HPDE6-E6E7 (cell line): ENCODE results near the gene RPS21.

Experiments used
- DNase-seq: peaks from one replicate; pipeline ENCODE4 v3.0.0; 2011; ENCODE audit warnings: missing footprints; ENCODE audit errors: extremely low spot score

RPS21 gene

GRCh38 chr20:62378215-62378614 lies 8.7 kb upstream of the RPS21 start:
- peak; percentile 95 for DNase-seq

DNA sequence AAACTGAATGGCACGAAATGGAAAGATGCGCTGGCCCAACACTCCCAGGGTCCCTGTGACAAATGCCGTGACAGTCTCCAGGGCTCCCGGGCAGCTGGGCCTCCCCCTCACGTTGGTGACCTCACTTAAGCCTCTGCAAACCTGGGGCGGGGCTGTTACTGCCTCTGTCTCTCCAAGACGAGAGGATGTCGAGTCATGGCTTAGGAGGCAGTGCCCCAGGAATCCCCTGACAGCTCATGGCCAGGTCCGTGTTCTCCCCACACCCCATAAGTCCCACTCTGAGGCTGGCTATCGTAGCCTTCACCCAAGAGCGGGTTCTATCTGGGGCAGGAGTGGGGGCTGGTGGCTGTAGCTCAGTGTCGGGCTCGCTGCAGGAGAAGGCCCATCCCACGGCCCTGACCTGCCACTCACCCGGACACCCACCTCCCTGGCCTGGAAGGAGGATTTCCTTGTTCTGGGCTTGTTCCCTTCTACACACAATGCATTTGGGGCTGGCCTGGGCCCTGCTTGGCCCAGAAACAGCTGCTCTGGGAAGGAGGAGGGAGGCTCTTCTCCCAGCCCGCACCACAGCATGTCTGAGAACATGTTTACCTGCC lies 5.6 kb upstream of the RPS21 start:
- DNase-seq = no peak

DNA sequence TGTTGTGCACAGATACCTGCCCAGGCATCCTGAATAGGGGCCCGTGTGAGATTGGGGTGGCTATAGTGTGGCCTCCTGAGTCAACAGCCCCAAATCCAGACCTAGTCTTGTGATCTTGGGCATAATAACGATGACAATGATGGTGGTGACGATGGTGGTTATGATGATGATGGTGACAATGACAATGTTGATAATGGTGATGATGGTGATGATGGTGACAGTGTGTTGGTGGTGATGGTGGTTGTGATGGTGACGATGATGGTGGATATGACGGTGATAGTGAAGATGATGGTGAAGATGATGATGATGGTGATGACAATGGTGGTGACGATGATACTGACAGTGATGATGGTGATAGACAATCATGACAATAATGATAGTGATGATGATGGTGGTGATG lies 5.1 kb upstream of the RPS21 start:
- DNase-seq = no peak

GRCh38 chr20:62382306-62383198 lies 4.4 kb upstream of the RPS21 start:
- DNase-seq = peak; percentile 96

GRCh38 chr20:62387219-62387913 lies 463 bp downstream of the RPS21 start:
- DNase-seq = no peak

DNA sequence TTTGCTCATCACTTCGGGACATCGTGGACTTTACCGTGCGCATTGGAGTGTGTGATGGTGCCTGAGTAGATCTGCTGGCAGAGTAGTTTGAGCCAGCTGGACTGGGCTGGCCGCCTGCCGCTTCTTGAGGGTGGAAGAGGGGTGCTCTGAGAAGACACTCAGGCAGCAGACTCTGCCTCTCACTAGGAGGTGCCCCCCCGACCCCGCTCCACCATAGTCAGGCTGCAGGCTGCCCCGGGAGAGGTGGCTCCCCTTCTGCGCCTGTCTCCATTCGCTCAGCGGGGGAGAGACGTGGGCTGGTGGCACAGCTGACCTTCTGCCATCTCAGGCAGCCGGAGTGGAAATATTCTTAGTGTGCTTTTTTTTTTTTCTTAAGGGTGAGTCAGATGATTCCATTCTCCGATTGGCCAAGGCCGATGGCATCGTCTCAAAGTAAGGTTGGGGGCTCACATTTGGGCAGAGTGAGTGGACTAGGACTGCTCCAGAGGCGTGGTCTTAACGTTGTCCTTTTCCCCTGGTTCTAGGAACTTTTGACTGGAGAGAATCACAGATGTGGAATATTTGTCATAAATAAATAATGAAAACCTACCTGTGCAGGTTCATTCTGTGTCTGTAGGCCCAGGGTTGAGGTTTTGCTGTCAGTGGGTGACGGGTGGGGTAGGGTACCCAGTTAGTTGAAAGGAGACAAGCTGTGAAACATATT lies 1.2 kb downstream of the RPS21 start:
- no peak for DNase-seq

DNA sequence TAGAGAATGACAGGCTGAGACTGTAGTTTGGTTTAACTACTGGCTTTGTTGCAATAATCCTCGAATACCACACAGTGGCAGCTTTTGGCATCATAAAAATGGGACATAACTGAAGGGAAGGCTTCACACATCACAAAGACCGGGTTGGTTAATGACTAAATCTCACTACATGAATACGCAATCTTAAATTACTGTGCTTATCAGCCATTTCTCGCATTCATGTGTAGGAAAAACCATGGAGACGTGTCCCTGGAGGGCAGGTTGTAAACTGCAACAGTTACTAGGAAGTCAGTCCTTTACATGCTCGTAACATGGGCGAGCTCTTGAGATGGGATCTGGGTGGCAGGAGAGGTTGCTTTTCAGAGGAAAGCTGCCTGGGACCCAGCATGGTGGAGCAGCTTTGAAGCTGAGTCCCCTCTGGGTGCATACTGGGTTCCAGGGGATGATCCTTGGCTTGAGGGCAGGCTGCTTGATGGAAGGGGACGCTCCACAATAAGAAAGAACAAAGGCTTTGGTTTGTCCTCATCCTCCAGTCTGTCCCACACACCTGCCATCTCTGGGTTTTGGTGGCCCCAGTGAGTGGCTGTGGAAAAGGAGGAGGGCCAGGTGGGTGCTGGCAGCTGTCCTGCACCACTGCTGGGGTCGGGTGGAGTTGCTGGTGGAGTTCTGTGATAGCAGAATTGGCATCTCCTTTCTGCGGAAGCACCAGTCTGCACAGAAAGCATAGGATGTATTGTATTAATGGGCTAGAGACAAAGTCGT lies 2.1 kb downstream of the RPS21 start:
- no peak for DNase-seq

DNA sequence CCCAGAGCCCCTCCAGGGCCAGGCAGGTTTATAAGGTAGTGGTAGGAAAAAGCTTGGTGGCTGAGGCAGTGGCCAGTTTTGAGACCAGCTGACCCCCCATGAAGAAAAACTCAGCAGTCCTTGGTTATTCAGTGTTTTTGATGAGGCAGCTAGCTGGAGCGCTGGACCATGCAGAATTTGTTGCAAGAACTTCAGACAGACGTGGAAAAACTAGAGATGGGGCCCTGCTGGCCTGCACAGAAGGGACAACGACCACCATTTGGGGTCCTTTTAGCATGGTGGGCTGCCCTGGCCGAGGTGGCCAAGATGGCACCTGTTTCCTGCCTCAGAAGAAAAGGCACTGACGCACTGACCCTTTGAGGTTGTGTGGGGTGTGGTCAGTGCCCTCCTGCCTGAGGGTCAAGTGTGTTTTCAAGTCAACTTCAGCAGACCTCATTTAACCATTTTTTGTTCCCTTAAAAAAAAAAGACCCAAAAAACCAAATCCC lies 2.7 kb downstream of the RPS21 start:
- DNase-seq = no peak

GRCh38 chr20:62390317-62391164 lies 3.6 kb downstream of the RPS21 start:
- no peak for DNase-seq

- no peak for DNase-seq
Measured at GRCh38 chr20:62391165-62392076, 4.5 kb downstream of the RPS21 start.

DNA sequence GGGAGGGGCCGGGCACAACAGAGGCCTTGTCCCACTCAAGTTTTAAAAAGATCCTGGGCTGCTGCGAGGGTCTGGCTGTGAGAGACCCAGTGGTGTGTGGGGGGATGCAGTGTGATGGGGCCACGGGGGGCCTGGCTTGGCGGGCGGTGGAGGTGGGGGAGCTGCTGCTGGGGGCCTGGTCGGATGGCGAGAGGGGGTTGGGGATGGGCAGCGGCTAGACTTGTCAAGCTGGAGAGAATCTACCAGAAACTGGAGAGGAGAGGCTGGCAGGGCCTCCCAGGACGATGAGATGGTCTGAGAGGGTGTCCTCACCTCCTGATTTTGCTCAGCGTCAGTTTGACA lies 5.1 kb downstream of the RPS21 start:
- DNase-seq = no peak

DNA sequence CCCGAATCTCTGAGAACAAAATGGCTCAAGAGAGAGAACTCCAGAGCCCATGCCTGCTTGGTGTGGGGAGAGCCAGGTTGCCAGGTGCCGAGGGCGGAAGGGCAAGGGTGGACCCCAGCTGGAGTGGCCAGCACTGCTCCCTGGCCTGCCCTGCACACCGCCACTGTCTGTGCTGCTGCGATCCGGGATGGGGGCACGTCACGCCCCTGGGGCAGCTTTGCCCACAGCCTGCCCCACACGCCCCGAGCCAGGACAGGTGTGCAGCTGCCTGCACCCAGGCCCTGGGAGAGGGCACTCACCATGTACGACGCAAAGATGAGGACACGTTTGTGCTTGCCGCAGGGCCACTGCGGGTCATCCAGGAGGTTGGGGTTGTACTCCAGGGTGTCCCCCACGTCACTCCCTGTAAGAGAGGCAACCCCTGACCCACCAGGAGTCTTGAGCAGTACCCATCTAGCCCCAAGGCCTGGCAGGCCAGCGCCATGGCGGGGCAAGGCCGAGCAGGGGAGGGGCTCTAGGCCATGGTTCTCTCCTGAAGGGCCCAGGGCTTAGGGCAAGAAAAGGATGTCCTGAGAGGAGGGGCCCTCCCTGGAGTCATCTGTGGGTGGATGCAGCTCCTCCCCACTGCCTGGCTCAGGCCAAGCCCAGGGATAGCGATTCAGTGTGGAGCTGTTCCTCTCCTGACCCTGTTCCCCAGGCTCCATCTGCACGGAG lies 5.9 kb downstream of the RPS21 start:
- no peak for DNase-seq

GRCh38 chr20:62393335-62393665 lies 6.4 kb downstream of the RPS21 start:
- DNase-seq = no peak

- no peak for DNase-seq
Measured at GRCh38 chr20:62393830-62394229, 6.9 kb downstream of the RPS21 start.

DNA sequence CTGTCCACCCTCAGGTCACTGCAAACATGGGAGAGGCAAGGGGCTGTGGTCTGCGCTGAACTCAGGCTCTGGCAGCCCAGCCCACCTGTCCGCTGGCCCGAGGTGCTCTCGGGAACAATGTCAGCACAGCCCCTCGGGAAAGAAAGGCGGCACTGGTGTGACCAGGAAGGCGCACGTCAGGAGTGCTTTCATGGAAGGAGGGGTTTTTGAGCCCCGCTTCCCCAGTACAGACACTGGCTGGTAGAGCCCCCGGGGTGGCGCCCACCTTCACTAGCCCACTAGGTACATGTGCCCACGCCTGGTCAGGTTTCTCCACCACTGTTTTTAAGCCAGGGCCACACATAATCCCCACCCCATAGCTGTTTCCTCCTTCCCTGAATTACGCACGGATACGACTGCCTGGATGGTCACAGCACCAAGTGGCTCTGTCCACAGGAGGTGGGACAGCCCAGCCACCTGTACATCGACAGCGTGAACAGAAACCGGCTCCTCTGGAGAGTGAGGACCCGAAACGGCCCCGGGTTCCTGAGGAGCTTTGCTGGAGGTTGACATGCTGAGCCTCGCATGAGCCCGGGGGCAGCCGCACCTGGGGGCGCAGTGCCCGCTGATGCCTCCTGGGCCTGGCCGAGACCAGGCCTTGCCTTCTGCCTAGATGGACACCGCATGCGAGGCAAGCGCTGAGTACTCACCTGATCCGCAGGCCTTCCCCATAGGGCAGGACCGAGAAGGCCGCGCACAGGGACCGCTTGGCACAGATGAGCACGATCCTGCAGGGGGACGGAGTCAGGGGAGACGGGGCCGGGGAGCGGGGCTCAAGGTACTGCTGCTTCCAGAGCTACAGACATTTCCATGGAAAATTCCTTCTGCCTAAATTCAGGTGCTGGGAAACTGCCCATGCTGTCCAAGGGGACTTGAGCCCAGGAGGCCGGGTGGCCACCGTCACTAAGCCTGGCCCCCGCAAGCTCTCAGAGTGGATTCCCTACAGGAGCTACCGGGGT lies 7.6 kb downstream of the RPS21 start:
- no peak for DNase-seq

- no peak for DNase-seq
Measured at GRCh38 chr20:62395311-62396242, 8.7 kb downstream of the RPS21 start.
